OCI-LY3 (cell line): ENCODE results near the gene PIM2.
A peak's percentile ranks its signal among the peaks of the same experiment; 100 is the strongest.

Experiments used
- H2AFZ ChIP-seq: fragments of 200-600, 300-600 bp; shearing (Covaris generic); 2 replicates; pipeline ENCODE4 v1.6.0; 2014; ENCODE audit warnings: antibody characterized with exemption, low read depth, low read length
- H3K27ac ChIP-seq: fragments of 200-600, 300-600 bp; sonication (generic); 2 replicates; pipeline ENCODE4 v1.5.1; 2014; ENCODE audit warnings: mild to moderate bottlenecking, low read length, moderate library complexity, mixed read lengths
- H3K27me3 ChIP-seq: fragments of 200-600, 300-600 bp; sonication (generic); 2 replicates; pipeline ENCODE4 v1.6.1; 2014; ENCODE audit warnings: low read depth, low read length, mixed read lengths
- H3K36me3 ChIP-seq: fragments of 200-600, 300-600 bp; sonication (generic); replicated peaks from 2 replicates; pipeline ENCODE3; 2014; ENCODE audit warnings: low read depth, low read length, mixed read lengths
- H3K4me1 ChIP-seq: fragments of 300-600, 200-600 bp; sonication (generic); 2 replicates; pipeline ENCODE4 v1.6.1; 2014; ENCODE audit warnings: low read length, mixed read lengths
- H3K4me2 ChIP-seq: fragments of 200-600, 300-600 bp; sonication (generic); 2 replicates; pipeline ENCODE4 v1.6.1; 2014; ENCODE audit warnings: low read length, mixed read lengths
- H3K4me3 ChIP-seq: fragments of 300-600, 200-600 bp; sonication (generic); 2 replicates; pipeline ENCODE4 v1.5.1; 2014; ENCODE audit warnings: antibody characterized with exemption, mild to moderate bottlenecking, low read length, moderate library complexity
- H3K79me2 ChIP-seq: fragments of 300-600, 200-600 bp; shearing (Covaris generic); 2 replicates; pipeline ENCODE4 v1.6.1; 2014; ENCODE audit warnings: mild to moderate bottlenecking, low read length, mixed read lengths
- H3K9ac ChIP-seq: fragments of 300-600, 200-600 bp; shearing (Covaris generic); 2 replicates; pipeline ENCODE4 v1.6.0; 2014; ENCODE audit warnings: mild to moderate bottlenecking, low read length, moderate library complexity
- H3K9me3 ChIP-seq: fragments of 200-600, 300-600 bp; shearing (Covaris generic); 2 replicates; pipeline ENCODE4 v1.6.1; 2014; ENCODE audit warnings: low read length, mixed read lengths; ENCODE audit not compliant: insufficient read depth
- H4K20me1 ChIP-seq: fragments of 200-600, 300-600 bp; sonication (generic); 2 replicates; pipeline ENCODE4 v1.6.1; 2016; ENCODE audit warnings: low read length, mixed read lengths; ENCODE audit not compliant: insufficient read depth
- CTCF ChIP-seq: fragments of 200-600, 300-600 bp; sonication (generic); IDR thresholded peaks from 2 replicates; pipeline ENCODE4 v1.5.1; 2014; ENCODE audit warnings: antibody characterized with exemption, low read length, low read depth
- EZH2phosphoT487 ChIP-seq: fragments of 200-600 bp; shearing (Covaris generic); IDR thresholded peaks from 2 replicates; pipeline ENCODE4 v1.6.1; 2018; ENCODE audit warnings: antibody characterized with exemption, mixed run types, low read depth

Gene PIM2

GRCh38 chrX:48918643-48919340 lies at the start of gene PIM2:
Gene PIM2 (minus strand): TSS chrX:48919024. CDS start chrX:48918834, 190 bp downstream.
- no peaks in the 10 kb centered on the region for H3K9me3 ChIP-seq
- no peaks in the 10 kb centered on the region for H3K27me3 ChIP-seq
- peaks cover 79% of the 10 kb centered on the region for H3K79me2 ChIP-seq
- H3K4me3 ChIP-seq = peak within 1 kb of the TSS; percentile 100
- H2AFZ ChIP-seq = no peak within 1 kb of the TSS
- peaks cover 39% of the 10 kb centered on the region for H3K4me1 ChIP-seq
- H3K36me3 ChIP-seq = peaks cover 54% of the 10 kb centered on the region
- peaks cover 45% of the 10 kb centered on the region for H4K20me1 ChIP-seq
- H3K9ac ChIP-seq = peak within 1 kb of the TSS; percentile 99
- peak within 1 kb of the TSS; percentile 97 for H3K4me2 ChIP-seq
- TF ChIP-seq CTCF (no peak), EZH2phosphoT487 (no peak)
- peak within 1 kb of the TSS; percentile 98 for H3K27ac ChIP-seq

GRCh38 chrX:48968377-48968776 lies 49.6 kb upstream of the PIM2 start:
- H4K20me1 ChIP-seq = no peaks in the 10 kb centered on the region
- no peak overlapping the region for H3K4me2 ChIP-seq
- no peak for TF ChIP-seq CTCF
- no peak overlapping the region for H3K4me3 ChIP-seq
- no peaks in the 10 kb centered on the region for H3K27me3 ChIP-seq
- no peaks in the 10 kb centered on the region for H3K9me3 ChIP-seq
- H3K36me3 ChIP-seq = no peaks in the 10 kb centered on the region
- H3K9ac ChIP-seq = no peak overlapping the region
- peaks cover 4% of the 10 kb centered on the region; the same call in 1 of the 2 replicates for H3K4me1 ChIP-seq
- H3K79me2 ChIP-seq = no peaks in the 10 kb centered on the region
- no peak overlapping the region for H3K27ac ChIP-seq
- H2AFZ ChIP-seq = no peak overlapping the region

GRCh38 chrX:48966796-48967579 lies 48.2 kb upstream of the PIM2 start:
- no peak overlapping the region for H3K27ac ChIP-seq
- H3K4me3 ChIP-seq = no peak overlapping the region
- H3K36me3 ChIP-seq = no peaks in the 10 kb centered on the region
- no peak overlapping the region for H2AFZ ChIP-seq
- no peaks in the 10 kb centered on the region for H3K79me2 ChIP-seq
- peaks cover 12% of the 10 kb centered on the region for H3K4me1 ChIP-seq
- H3K9ac ChIP-seq = no peak overlapping the region
- H4K20me1 ChIP-seq = no peaks in the 10 kb centered on the region
- H3K4me2 ChIP-seq = no peak overlapping the region
- H3K9me3 ChIP-seq = no peaks in the 10 kb centered on the region
- no peaks in the 10 kb centered on the region for H3K27me3 ChIP-seq
- TF ChIP-seq CTCF (no peak), EZH2phosphoT487 (no peak)

- H3K9ac ChIP-seq = no peak overlapping the region
- no peaks in the 10 kb centered on the region for H3K9me3 ChIP-seq
- no peaks in the 10 kb centered on the region for H3K36me3 ChIP-seq
- no peak overlapping the region for H3K4me3 ChIP-seq
- no peak overlapping the region for H2AFZ ChIP-seq
- H3K27ac ChIP-seq = no peak overlapping the region
- no peaks in the 10 kb centered on the region for H4K20me1 ChIP-seq
- H3K79me2 ChIP-seq = no peaks in the 10 kb centered on the region
- H3K4me1 ChIP-seq = peaks cover 15% of the 10 kb centered on the region
- H3K4me2 ChIP-seq = no peak overlapping the region
- H3K27me3 ChIP-seq = no peaks in the 10 kb centered on the region
- TF ChIP-seq CTCF (no peak), EZH2phosphoT487 (no peak)
These were observed 47.1 kb upstream of the PIM2 start for GRCh38 chrX:48965959-48966358.
